ENCODE results near the gene TAP2.

TAP2 gene

GRCh38 chr6:32854376-32855178 lies 16.0 kb upstream of the TAP2 start:
- peak; percentile 70 for DNase-seq (ENCODE audit: low spot score)

- DNase-seq (ENCODE audit: low spot score) = peak; percentile 96
These were observed 15.2 kb upstream of the TAP2 start, which contains the start of the genes PSMB9 and TAP1 for GRCh38 chr6:32853541-32854375. Gene PSMB9, plus strand, starts transcription at chr6:32854192. Its CDS starts 38 bp downstream, at chr6:32854230. Gene TAP1, minus strand, starts transcription at chr6:32853704. Its CDS starts 68 bp downstream, at chr6:32853636.

GRCh38 chr6:32852844-32853540 lies 14.5 kb upstream of the TAP2 start:
- peak; percentile 45 for DNase-seq (ENCODE audit: low spot score)

- DNase-seq (ENCODE audit: low spot score) = peak; percentile 43
These were observed 13.7 kb upstream of the TAP2 start for GRCh38 chr6:32852018-32852843.

- DNase-seq (ENCODE audit: low spot score) = no peak
These were observed 12.5 kb upstream of the TAP2 start for GRCh38 chr6:32851025-32851424.

GRCh38 chr6:32849126-32849525 lies 10.6 kb upstream of the TAP2 start:
- DNase-seq (ENCODE audit: low spot score) = no peak

GRCh38 chr6:32847795-32848194 lies 9.3 kb upstream of the TAP2 start:
- no peak for DNase-seq (ENCODE audit: low spot score)

- DNase-seq (ENCODE audit: low spot score) = no peak
These were observed 8.5 kb upstream of the TAP2 start for GRCh38 chr6:32847004-32847403.

- DNase-seq (ENCODE audit: low spot score) = no peak
These were observed 6.9 kb upstream of the TAP2 start for GRCh38 chr6:32845384-32845884.

- no peak for DNase-seq (ENCODE audit: low spot score)
These were observed 6.4 kb upstream of the TAP2 start for GRCh38 chr6:32844839-32845383.

GRCh38 chr6:32843979-32844838 lies 5.7 kb upstream of the TAP2 start, which contains the start of gene PSMB8:
Gene PSMB8, minus strand, starts transcription at chr6:32844047. Its CDS starts 51 bp downstream, at chr6:32843996.
- DNase-seq (ENCODE audit: low spot score) = peak; percentile 92

GRCh38 chr6:32843331-32843978 lies 4.9 kb upstream of the TAP2 start:
- DNase-seq (ENCODE audit: low spot score) = no peak

GRCh38 chr6:32842690-32843089 lies 4.2 kb upstream of the TAP2 start:
- no peak for DNase-seq (ENCODE audit: low spot score)

GRCh38 chr6:32842021-32842650 lies 3.6 kb upstream of the TAP2 start:
- DNase-seq (ENCODE audit: low spot score) = no peak

- DNase-seq (ENCODE audit: low spot score) = no peak
These were observed 2.2 kb upstream of the TAP2 start for GRCh38 chr6:32840604-32841246.

GRCh38 chr6:32839356-32839755 lies 817 bp upstream of the TAP2 start:
- DNase-seq (ENCODE audit: low spot score) = no peak

- no peak for DNase-seq (ENCODE audit: low spot score)
These were observed 857 bp downstream of the TAP2 start for GRCh38 chr6:32837651-32838113.

GRCh38 chr6:32836873-32837272 lies 1.7 kb downstream of the TAP2 start:
- no peak for DNase-seq (ENCODE audit: low spot score)
